ENCODE measurements around the gene XYLT1.

DNA sequence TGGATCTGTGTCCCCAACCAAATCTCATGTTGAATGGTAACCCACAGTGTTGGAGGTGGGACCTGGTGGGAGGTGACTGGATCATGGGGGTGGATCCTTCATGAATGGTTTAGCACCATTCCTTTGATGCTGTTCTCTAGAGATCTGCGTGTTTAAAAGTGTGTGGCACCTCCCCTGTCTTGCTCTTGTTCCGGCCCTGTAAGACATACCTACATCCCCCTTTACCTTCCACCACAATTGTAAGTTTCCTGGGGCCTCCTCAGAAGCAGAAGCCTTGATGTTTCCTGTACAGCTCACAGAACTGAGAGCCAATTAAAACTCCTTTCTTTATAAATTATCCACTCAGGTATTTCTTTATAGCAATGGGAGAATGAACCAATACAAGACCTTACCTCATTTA lies 257.7 kb downstream of the XYLT1 start:
- TF ChIP-seq CTCF (IDR thresholded peaks at IDR 0.05) (no peak), POLR2A (IDR thresholded peaks at IDR 0.05) (no peak)
